ENCODE measurements around the gene HBA2. TPM values are rescaled to one million over a fixed set of nuclear protein-coding genes. Genes with fewer than 3 reads are reported as not detected.

The HBA2 gene
- total RNA-seq, 1 experiment from 2014 or later = not detected

GRCh38 chr16:130533-131173, 42.0 kb upstream of the HBA2 start:
- no peak overlapping the region for H3K4me2 ChIP-seq (ENCODE audit: insufficient read depth, insufficient read length, low read length)
- H3K9me3 ChIP-seq (ENCODE audit: control insufficient read depth, low read depth, low read length) = no peaks in the 10 kb centered on the region
- no peak overlapping the region for H3T11ph ChIP-seq (ENCODE audit: low read length)
- H4K8ac ChIP-seq (replicated peaks; ENCODE audit: insufficient read length, low read depth, low read length) = no peak overlapping the region
- H2BK20ac ChIP-seq (ENCODE audit: low read depth, low read length, poor library complexity, severe bottlenecking) = no peak overlapping the region
- no peaks in the 10 kb centered on the region for H3K23me2 ChIP-seq (ENCODE audit: insufficient read length, low read depth, low read length, poor library complexity, severe bottlenecking)
- H2AK5ac ChIP-seq (ENCODE audit: insufficient read length, low read length) = no peak overlapping the region
- no peak for DNase-seq
- no peak overlapping the region for H2BK12ac ChIP-seq (ENCODE audit: insufficient read length, low read depth, low read length)
- H3K27me3 ChIP-seq (ENCODE audit: insufficient read depth, low read length) = no peaks in the 10 kb centered on the region
- no peak overlapping the region for H3K56ac ChIP-seq (ENCODE audit: insufficient read length, low read depth, low read length)
- H3K14ac ChIP-seq (ENCODE audit: insufficient read depth, low read length) = no peak overlapping the region
- H3K27me3 Mint-ChIP-seq (ENCODE audit: low read depth) = no peaks in the 10 kb centered on the region
- no peak overlapping the region for H3K23ac ChIP-seq (ENCODE audit: insufficient read length, low read depth, low read length)
- H3K4me1 Mint-ChIP-seq = peaks cover 0 to 2% of the 10 kb centered on the region in 2 experiments; a peak in 1 of 4 replicates
- no peak overlapping the region for H2BK120ac ChIP-seq (ENCODE audit: low read depth, low read length, poor library complexity, severe bottlenecking)
- H4K20me1 ChIP-seq (ENCODE audit: control insufficient read depth, insufficient read depth, insufficient read length) = no peaks in the 10 kb centered on the region
- H3K27ac Mint-ChIP-seq = no peak overlapping the region
- no peak overlapping the region for H2AFZ ChIP-seq (ENCODE audit: low read length)
- no peak overlapping the region for H4K5ac ChIP-seq (ENCODE audit: insufficient read length, low read depth, low read length)
- WGBS (ENCODE audit: extremely low coverage, insufficient read length, low lambda C conversion rate) = no CpG with 5 or more reads among the region's 15 CpGs
- H4K91ac ChIP-seq (ENCODE audit: insufficient read length, low read depth, low read length) = no peak overlapping the region
- no peak overlapping the region for H3K4me3 Mint-ChIP-seq
- H3K9me3 Mint-ChIP-seq = no peaks in the 10 kb centered on the region
- peaks cover 4% of the 10 kb centered on the region for H3K79me1 ChIP-seq (ENCODE audit: insufficient read depth, low read depth, low read length, poor library complexity, severe bottlenecking)
- no peak overlapping the region for H3K9ac ChIP-seq (ENCODE audit: extremely low read depth, insufficient read length, low read length)
- H3K79me2 ChIP-seq (ENCODE audit: insufficient read depth, low read length) = no peaks in the 10 kb centered on the region
- no peak for TF ChIP-seq CTCF (conservative IDR thresholded peaks at IDR 0.05)
- no peaks in the 10 kb centered on the region for H3K4me1 ChIP-seq (ENCODE audit: insufficient read depth, low read length)
- no peak overlapping the region for H3K4ac ChIP-seq (ENCODE audit: low read depth, low read length)
- no peak overlapping the region for H2BK5ac ChIP-seq (ENCODE audit: insufficient read length, low read length)
- no peak overlapping the region for H3K18ac ChIP-seq (ENCODE audit: insufficient read length, low read depth, low read length)
- H2BK15ac ChIP-seq (ENCODE audit: low read depth, low read length) = no peak overlapping the region
- H3K27ac ChIP-seq (ENCODE audit: insufficient read length, low read depth, low read length) = no peak overlapping the region
- peaks cover 0 to 2% (median 0%) of the 10 kb centered on the region in 3 experiments; a peak in 1 of 7 replicates for H3K36me3 Mint-ChIP-seq (ENCODE audit: insufficient read depth in 1 of 3, low read depth in 3 of 3)
